Activated gamma-delta T cell (primary cell): ENCODE data around the gene RNF223.
"Not testable (repeated sequence)": the region's sequence is repeated elsewhere in the genome, so short reads cannot be mapped to it uniquely, and the experiment has no call there.

ENCODE experiments used
- DNase-seq: peaks from one replicate; lab custom pipeline; 2025; lab: John Stamatoyannopoulos, UW

Gene RNF223

GRCh38 chr1:1087351-1088028 is 13.4 kb upstream of the RNF223 start:
- no peak for DNase-seq

- DNase-seq, result no peak
Observed at GRCh38 chr1:1086911-1087341, 12.8 kb upstream of the RNF223 start.

DNA sequence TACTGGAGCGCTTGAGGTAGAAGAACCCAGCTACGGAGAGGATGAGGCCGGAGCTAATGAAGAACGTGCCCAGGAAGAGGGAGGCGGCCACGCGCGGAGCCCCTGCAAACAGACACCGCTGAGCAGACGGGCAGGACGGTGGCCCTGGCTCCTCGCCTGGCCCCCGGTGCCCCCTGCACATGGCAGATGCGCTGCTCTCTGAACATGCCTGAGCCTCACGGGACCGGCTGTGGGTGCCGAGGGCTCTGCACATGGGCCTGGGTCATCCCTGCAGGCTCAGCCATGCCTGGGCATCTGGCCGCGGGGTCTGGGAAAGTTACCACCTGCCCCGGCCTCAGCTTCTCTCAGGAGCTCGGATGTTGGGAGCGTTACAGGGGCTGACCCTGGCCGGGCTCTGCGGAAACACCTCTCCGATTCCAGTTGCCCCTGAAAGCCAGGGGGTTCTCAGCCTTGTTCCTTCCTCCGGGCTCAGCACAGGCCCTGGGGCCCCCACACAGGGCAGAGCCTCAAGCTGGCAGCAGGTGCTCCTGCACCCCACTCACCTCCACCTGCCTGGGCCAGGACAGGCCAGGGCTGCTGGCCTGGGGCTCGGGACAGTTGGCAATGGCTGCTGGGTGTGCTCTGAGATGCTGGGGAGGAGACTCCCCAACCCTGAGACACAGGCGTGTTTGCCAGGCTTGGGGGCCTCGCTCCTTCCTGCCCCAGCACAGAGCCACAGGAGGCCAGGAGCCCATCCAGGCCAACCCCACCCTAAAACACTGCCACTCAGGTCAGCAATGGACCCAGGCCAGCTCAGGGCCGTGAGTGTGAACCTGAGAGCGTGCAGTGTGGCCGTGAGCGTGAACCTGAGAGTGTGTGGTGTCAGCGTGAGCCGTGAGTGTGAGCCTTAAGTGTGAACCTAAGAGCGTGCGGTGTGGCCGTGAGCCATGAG is 12.1 kb upstream of the RNF223 start:
- no peak for DNase-seq

DNA sequence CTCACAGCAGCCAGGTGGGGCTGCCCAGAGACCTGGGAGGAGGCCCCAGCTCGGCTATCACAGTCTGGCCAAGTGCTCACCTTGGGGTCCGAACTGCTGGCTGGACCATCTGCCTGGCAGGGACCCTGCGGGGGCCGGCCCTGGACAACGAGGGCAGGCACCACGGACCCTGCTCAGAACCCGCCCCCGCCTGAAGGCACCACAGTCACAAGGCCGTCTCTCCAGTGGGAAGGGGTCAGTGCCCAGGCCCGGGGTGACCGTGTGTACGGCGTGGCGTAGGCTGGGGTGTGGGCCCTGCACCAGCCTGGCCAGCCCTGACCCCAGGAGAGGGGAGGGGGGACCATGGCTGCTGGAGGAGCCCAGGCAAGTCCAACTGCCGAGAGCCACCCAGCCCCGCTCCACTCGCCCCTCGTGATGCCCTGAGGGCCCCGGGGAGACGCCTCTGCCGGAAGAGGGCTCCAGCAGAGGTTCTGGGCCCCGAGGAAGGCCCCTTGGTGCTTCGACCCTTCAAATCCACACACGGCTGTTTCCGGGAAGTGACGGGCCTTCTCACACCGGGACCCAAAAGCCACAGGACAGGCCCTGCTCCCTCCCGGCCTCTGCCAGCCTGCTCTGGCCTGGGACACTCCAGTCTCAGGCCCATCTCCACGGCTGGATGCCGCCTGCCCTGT is 11.2 kb upstream of the RNF223 start:
- DNase-seq, result no peak

DNA sequence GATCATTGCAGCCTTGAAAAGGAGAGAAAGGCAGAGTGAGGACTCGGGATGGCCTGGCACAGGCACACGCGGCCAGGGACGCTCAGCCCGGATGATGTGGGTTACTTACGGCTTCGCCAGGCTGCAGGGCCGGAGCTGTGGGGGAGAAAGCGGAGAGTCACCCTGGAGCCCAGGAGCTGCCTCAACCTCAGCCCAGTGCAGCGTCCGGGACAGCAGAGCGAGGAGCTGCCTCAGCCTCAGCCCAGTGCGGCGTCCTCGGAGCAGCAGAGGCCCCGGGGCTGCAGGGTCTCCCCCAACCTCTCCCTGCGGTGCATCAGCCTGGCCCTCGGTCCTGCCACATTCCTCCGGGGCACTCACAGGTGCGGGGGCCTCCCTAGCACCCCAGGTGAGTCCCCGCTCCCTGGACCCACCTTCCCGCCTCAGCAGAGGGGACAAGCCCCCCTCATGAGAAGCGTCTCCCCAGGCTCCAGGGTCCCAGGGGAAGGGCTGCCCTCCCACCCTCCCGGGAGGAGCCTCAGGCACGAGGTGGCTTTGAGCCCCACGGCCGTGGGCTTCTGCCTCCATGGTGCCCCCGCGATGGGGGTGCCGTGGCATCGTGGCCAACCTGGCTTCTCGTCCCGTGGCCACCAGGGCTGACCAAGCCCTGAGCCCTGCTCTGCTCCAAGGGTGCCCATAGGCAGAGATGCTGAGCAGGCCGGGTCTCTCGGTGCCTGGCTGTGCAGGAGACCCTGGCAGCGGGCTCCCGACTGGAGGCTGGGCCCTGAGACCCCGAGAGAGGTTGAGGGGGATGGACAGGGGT is 10.5 kb upstream of the RNF223 start:
- no peak for DNase-seq

DNA sequence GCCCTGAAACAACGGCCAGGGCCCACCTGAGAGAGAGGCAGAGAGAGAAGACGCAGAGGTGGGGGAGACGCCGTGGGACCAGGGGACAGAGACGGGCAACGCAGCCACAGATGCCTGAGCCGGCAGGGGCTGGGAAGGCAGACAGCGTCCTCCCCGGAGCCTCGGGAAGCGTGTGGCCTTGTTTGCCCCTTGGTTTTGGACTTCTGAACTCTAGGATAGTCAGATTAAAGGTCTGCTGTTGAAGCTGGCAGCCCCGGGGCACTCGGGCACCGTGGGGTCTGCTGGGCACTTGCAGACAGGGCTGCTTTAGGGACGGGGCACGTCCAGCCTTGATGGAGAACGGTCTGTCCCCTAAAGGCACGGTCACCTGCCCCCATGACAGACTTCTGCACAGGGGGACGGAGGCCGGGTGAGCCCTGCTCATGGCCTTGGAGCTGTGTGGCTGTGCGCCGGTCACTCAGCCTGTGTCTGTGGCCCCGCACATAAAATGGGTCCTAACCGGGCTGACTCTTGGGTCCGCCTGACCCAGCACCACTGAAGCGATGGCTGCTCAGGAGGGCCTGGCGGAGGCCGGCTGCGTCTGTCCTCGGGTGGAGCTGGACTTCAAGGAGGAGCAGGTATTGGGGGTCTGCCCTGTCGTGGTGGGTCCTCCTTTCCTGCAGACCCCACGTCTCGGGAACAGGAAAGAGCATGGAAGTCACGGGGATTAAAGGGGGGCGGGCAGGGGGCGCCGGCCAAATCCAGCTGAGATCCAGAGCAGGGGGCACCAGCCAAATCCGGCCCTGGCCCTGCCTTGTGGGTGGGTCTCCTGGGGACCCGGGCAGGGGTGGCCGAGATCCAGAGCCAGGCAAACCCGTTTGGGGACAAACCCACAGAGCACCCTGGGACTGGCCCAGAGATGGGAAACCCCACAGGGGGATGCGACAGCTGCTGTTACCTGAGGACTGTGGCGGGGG is 9.6 kb upstream of the RNF223 start:
- no peak for DNase-seq

GRCh38 chr1:1082776-1083415 is 8.8 kb upstream of the RNF223 start:
- DNase-seq, result no peak

GRCh38 chr1:1082239-1082775 is 8.2 kb upstream of the RNF223 start:
- no peak for DNase-seq

GRCh38 chr1:1081311-1082238 is 7.5 kb upstream of the RNF223 start:
- no peak for DNase-seq

GRCh38 chr1:1080951-1081310 is 6.8 kb upstream of the RNF223 start:
- DNase-seq, result no peak

DNA sequence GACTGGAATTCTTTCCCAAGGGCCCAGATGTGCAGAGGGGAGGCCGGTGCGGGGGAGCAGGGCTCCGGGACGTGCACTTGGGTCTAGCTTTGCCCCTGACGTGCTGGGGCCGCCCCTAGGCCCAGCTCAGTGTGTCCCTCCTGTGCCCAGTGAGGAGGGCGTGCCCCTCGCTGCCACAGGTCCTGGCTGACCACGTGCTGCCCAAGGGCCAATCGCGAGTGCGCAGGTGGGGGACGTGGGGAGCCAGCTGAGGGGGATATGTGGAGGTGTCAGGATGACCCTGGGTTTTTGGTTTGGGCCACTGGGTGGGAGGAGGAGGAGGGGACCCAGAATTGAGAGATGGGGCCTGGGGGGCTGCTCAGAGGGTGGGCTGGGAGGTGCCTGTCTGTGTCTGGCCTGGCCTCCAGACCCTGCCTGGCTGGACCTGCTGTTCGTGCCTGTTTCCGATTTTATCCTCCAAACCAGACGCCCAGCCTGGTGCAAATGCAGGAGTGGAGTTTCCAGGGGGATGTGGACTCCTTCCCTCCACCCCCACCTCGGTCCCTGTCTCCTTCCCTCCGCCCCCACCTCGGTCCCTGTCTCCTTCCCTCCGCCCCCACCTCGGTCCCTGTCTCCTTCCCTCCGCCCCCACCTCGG is 6.1 kb upstream of the RNF223 start:
- no peak for DNase-seq

DNA sequence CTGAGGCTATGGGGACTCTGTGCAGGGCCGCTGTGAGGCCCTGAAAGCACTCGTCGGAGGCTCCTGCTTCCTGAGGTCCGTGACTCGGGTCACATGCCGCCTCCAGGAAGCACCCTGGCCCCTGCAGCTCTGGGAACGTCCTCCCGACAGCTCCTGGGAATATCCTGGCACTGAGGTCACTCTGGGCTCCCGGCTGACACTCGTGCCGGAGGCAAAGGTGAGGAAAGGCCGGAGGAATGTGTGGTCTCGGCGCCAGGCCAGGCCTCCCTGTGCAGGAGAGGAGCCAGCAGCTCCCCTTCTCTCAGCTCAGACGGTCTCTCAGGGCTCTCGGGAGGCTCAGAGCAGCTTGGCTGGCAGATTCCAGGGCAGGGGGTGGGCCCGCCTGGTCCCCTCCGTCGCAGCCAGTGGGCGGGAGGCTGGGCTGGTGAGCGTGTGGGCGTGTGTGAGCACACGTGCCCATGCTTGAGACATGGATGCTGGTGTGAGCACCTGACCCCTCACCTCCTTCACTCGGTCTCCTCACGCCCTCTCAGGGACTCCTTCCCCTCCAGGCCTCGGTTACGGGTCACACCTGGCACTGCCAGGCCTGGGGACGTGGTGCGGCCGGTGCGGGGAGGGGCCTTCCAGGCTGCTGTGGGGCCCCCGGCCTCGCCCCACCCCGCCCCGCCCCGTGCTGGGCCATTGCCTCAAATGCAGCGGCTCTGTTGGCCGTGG is 5.5 kb upstream of the RNF223 start:
- DNase-seq, result no peak

GRCh38 chr1:1077396-1077795 is 3.3 kb upstream of the RNF223 start:
- not testable (repeated sequence) for DNase-seq

GRCh38 chr1:1075148-1075935 is 1.2 kb upstream of the RNF223 start:
- DNase-seq, result no peak

DNA sequence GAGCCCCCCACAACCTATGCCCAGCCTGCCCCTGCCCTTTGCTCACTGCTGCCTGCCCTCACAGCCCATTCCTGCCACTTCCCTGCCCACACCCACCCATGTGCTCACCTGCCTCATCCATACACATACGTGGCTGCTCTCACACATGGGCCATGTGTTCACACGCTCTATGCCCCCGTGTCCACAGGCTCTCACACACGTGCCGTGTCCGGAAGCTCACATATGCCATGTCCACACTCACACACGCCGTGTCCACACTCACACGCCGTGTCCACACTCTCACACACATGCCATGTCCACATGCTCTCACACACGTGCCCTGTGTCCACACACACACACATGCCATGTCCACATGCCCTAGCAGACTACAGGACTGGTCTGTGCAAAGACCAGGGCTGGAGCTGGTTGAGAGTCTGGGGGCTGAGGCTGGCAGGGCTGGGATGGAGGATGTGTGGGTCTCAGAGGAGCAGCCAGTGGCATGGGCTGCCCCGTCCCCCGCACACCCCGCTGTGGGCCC is 583 bp upstream of the RNF223 start:
- DNase-seq, result no peak
